GM23338 (cell line): Measurements from ENCODE around the gene HDAC10. TPM values are rescaled to one million over a fixed set of nuclear protein-coding genes. Genes with fewer than 3 reads are reported as not detected.

Experiments
- ATAC-seq: fragments of 200-7000 bp; cut with Tn5 transposase; 3 replicates; pipeline ENCODE4 v1.9.1; 2020
- DNase-seq: peaks from one replicate; pipeline ENCODE4 v3.0.0-alpha.2; 2015; ENCODE audit warnings: low spot score
- H2AFZ ChIP-seq: fragments of 200-600 bp; sonication (generic); 2 replicates; pipeline ENCODE4 v1.8.0; 2016; ENCODE audit warnings: antibody characterized with exemption, mild to moderate bottlenecking, moderate library complexity
- H3F3A ChIP-seq: fragments of 200-600 bp; sonication (generic); replicated peaks from 2 replicates; pipeline ENCODE4 v1.8.0; 2017; ENCODE audit warnings: antibody characterized with exemption, mixed run types, low read depth
- H3K27ac ChIP-seq: fragments of 200-600 bp; sonication (generic); 2 replicates; pipeline ENCODE4 v1.6.1; 2016; ENCODE audit warnings: low read depth
- H3K27me3 ChIP-seq: fragments of 200-600 bp; sonication (generic); 2 replicates; pipeline ENCODE4 v1.8.0; 2016; ENCODE audit warnings: mild to moderate bottlenecking, mixed run types, moderate library complexity; ENCODE audit not compliant: insufficient read depth
- H3K36me3 ChIP-seq: fragments of 200-600 bp; sonication (generic); 2 replicates; pipeline ENCODE4 v1.8.0; 2016; ENCODE audit warnings: mild to moderate bottlenecking; ENCODE audit not compliant: insufficient read depth
- H3K4me1 ChIP-seq: fragments of 200-600 bp; sonication (generic); 2 replicates; pipeline ENCODE4 v1.8.0; 2016; ENCODE audit warnings: mild to moderate bottlenecking, moderate library complexity; ENCODE audit not compliant: insufficient read depth
- H3K4me2 ChIP-seq: fragments of 200-600 bp; sonication (generic); 2 replicates; pipeline ENCODE4 v1.7.1; 2017; ENCODE audit warnings: mixed run types
- H3K4me3 ChIP-seq: fragments of 200-600 bp; sonication (generic); 2 replicates; pipeline ENCODE4 v1.6.1; 2016; ENCODE audit warnings: mixed run types
- H3K79me2 ChIP-seq: fragments of 200-600 bp; sonication (generic); replicated peaks from 2 replicates; pipeline ENCODE4 v1.8.0; 2017; ENCODE audit warnings: mild to moderate bottlenecking; ENCODE audit not compliant: insufficient read depth
- H3K9me2 ChIP-seq: fragments of 200-600 bp; sonication (generic); 2 replicates; pipeline ENCODE4 v1.8.0; 2017; ENCODE audit not compliant: insufficient read depth
- H4K20me1 ChIP-seq: fragments of 200-600 bp; sonication (generic); replicated peaks from 2 replicates; pipeline ENCODE4 v1.8.0; 2017; ENCODE audit warnings: mild to moderate bottlenecking; ENCODE audit not compliant: insufficient read depth
- H3K27ac Mint-ChIP-seq: 2 replicates; pipeline ENCODE4 v1.8.0; 2020; ENCODE audit warnings: inconsistent platforms, mild to moderate bottlenecking, moderate library complexity, mixed read lengths
- H3K27me3 Mint-ChIP-seq: 3 replicates; pipeline ENCODE4 v1.8.0; 2022; ENCODE audit warnings: low read depth, mild to moderate bottlenecking, moderate library complexity, mixed read lengths, inconsistent platforms; ENCODE audit not compliant: insufficient read depth, poor library complexity
- H3K36me3 Mint-ChIP-seq: 3 replicates; pipeline ENCODE4 v1.8.0; 2021; ENCODE audit warnings: low read depth, mild to moderate bottlenecking, inconsistent platforms, moderate library complexity, mixed read lengths
- H3K4me1 Mint-ChIP-seq: 3 replicates; pipeline ENCODE4 v1.8.0; 2020; ENCODE audit warnings: mild to moderate bottlenecking, inconsistent platforms, mixed read lengths
- H3K4me3 Mint-ChIP-seq: 3 replicates; pipeline ENCODE4 v1.8.0; 2021; ENCODE audit warnings: moderate library complexity, mild to moderate bottlenecking, inconsistent platforms, mixed read lengths
- H3K9me3 Mint-ChIP-seq: 3 replicates; pipeline ENCODE4 v1.8.0; 2020; ENCODE audit warnings: moderate library complexity, mild to moderate bottlenecking, inconsistent platforms, mixed read lengths
- CREB1 ChIP-seq: fragments of 250-450 bp; sonication (Bioruptor Pico); IDR thresholded peaks from 2 replicates; pipeline ENCODE4 v1.5.0; 2020; ENCODE audit warnings: low read depth, mild to moderate bottlenecking, moderate library complexity
- CTCF ChIP-seq, 2 experiments: fragments of 200-600 bp in 1 of 2; sonication (generic) in 1 of 2; conservative IDR thresholded peaks; 2 replicates each; pipeline versions ENCODE4 v1.5.1 to v1.6.1; 2016 to 2017; ENCODE audit warnings: antibody characterized with exemption in 2 of 2, low read depth in 2 of 2, mild to moderate bottlenecking in 2 of 2, moderate library complexity in 1 of 2
- EZH2phosphoT487 ChIP-seq: fragments of 200-600 bp; sonication (generic); IDR thresholded peaks from one replicate; pipeline ENCODE4 v1.8.1; 2018; ENCODE audit warnings: antibody characterized with exemption; ENCODE audit not compliant: unreplicated experiment
- JUNB ChIP-seq: IDR thresholded peaks from one replicate; pipeline ENCODE4 v1.6.1; 2016; ENCODE audit warnings: antibody characterized with exemption; ENCODE audit not compliant: unreplicated experiment
- POLR2AphosphoS5 ChIP-seq: IDR thresholded peaks from 2 replicates; pipeline ENCODE4 v1.6.1; 2016; ENCODE audit warnings: antibody characterized with exemption, low read depth
- polyA plus RNA-seq: library from polyadenylated mRNA; unstranded; fragments of >200 nt; fragmentation: Nextera tagmentation; extraction: Ambion mirVana; gene quantifications from 2 replicates; pipeline ENCODE4 v1.2.1, GENCODE V29; 2016
- total RNA-seq: library from RNA; depleted of rRNA; stranded (reverse); fragments of >200 nt; shearing (Covaris generic); gene quantifications from 2 replicates; pipeline ENCODE4 v1.2.3, GENCODE V29; 2014

Gene HDAC10
- total and polyA plus RNA-seq, 2 experiments from 2014 or later, result 4.1 to 41.9 TPM

DNA sequence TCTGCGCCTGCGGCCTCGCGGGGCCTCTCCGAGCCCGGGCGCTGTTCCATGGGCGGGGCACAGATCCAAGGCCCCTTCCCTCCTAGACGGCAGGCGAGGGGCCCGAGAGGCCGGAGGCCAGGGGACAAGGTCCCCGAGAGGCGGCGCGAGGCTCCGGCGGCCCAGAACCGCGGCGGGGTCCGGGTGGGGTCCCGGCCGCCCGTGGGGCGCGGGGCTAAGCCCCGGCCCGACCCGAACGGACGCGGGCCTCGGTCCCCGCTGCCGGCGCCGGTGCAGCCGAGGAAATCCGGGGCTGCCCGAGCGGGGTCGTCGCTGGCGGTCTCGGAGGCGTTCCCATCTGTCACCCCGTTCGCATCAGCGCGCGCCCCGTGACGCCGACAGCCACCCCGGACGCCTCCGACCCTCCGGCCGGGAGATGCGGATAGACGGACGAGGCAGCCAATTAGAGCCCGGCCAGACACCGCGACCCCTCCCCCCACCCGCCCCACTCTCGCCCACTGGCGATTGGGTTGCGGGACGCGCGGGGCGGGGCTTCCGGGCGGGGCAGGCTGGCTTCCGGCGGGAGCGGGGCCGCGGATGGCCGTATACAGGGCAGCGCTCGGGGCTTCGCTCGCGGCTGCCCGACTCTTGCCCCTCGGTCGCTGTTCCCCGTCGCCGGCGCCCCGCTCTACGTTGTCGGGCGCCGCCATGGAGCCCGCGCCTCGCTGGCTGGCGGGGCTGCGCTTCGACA is 50.4 kb downstream of the HDAC10 start, which contains the start of gene SELENOO:
SELENOO (plus strand) TSS at position 551 of the 730 bp plus-strand sequence; CDS start at position 577, 26 bp downstream.
- Histone ChIP-seq H3K4me3 (peak within 1 kb of the TSS; percentile 72), H3K36me3 (no peaks in the 10 kb centered on the region; the same call in 1 of the 2 replicates), H3K27ac (no peak within 1 kb of the TSS), H3K79me2 (peaks cover 21% of the 10 kb centered on the region), H3K27me3 (peaks cover 9% of the 10 kb centered on the region; the same call in 1 of the 2 replicates), H3K4me2 (peak within 1 kb of the TSS; percentile 92), H4K20me1 (peaks cover 13% of the 10 kb centered on the region), H3K4me1 (peaks cover 8% of the 10 kb centered on the region; the same call in 1 of the 2 replicates), H3K9me2 (no peaks in the 10 kb centered on the region), H2AFZ (peak within 1 kb of the TSS; percentile 43; the same call in 1 of the 2 replicates), H3F3A (peaks cover 14% of the 10 kb centered on the region)
- peak; percentile 65 for TF ChIP-seq CREB1 (CRISPR knock-in tag)
- no peak for TF ChIP-seq EZH2phosphoT487
- TF ChIP-seq POLR2AphosphoS5, result peak; percentile 58
- peaks cover 8% of the 10 kb centered on the region for H3K27me3 Mint-ChIP-seq
- ATAC-seq (peak; percentile 78), DNase-seq (peak; percentile 90)
- H3K9me3 Mint-ChIP-seq, result peaks cover 6% of the 10 kb centered on the region; the same call in 2 of the 3 replicates
- H3K4me3 Mint-ChIP-seq, result peak within 1 kb of the TSS; percentile 80
- H3K4me1 Mint-ChIP-seq, result peaks cover 12% of the 10 kb centered on the region
- peaks cover 25% of the 10 kb centered on the region for H3K36me3 Mint-ChIP-seq
- no peak within 1 kb of the TSS for H3K27ac Mint-ChIP-seq

GRCh38 chr22:50199829-50200460 is 51.1 kb downstream of the HDAC10 start:
- Mint-ChIP-seq H3K27me3 (peaks cover 8% of the 10 kb centered on the region), H3K36me3 (peaks cover 22% of the 10 kb centered on the region), H3K9me3 (peaks cover 6% of the 10 kb centered on the region; the same call in 2 of the 3 replicates), H3K4me1 (peaks cover 12% of the 10 kb centered on the region), H3K4me3 (peak overlapping the region; percentile 69), H3K27ac (no peak overlapping the region)
- no peak overlapping the region for H3K27ac ChIP-seq
- H3K4me1 ChIP-seq, result peaks cover 8% of the 10 kb centered on the region; the same call in 1 of the 2 replicates
- TF ChIP-seq POLR2AphosphoS5, result peak; percentile 51
- TF ChIP-seq CTCF (conservative IDR thresholded peaks at IDR 0.05; ENCODE audit: low read depth in 2 of 2), result no peak
- H3K79me2 ChIP-seq, result peaks cover 21% of the 10 kb centered on the region
- peaks cover 13% of the 10 kb centered on the region for H4K20me1 ChIP-seq
- peak overlapping the region; percentile 43; the same call in 1 of the 2 replicates for H2AFZ ChIP-seq
- H3K36me3 ChIP-seq, result no peaks in the 10 kb centered on the region; the same call in 1 of the 2 replicates
- DNase-seq, result peak; percentile 81
- peaks cover 9% of the 10 kb centered on the region; the same call in 1 of the 2 replicates for H3K27me3 ChIP-seq
- H3F3A ChIP-seq, result peaks cover 14% of the 10 kb centered on the region
- ATAC-seq, result peak; percentile 69
- peak overlapping the region; percentile 87 for H3K4me2 ChIP-seq
- H3K4me3 ChIP-seq, result peak overlapping the region; percentile 72
- H3K9me2 ChIP-seq, result no peaks in the 10 kb centered on the region

DNA sequence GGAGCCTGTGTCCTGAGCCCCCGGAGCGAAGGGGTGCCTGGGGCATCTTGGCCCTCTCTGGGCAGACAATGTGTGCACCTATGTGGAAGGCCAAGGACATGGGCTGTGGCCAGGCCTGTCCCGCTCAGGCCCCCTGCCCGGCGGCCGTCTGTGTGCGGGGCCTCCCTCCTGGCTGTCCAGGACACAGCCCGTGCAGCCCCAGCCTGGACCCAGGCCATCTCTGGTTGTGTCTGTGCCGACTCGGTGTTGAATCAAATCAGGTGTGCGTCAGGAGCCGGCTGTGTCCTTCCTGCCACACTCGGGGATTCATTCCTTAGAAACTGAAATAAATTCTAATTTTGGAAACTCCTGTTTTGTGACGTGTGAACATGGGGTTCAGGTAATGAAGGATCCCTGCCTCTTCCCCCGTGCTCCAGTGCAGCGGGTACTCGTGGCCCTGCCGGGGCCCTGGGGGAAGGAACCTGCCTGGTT is 51.8 kb downstream of the HDAC10 start:
- Histone ChIP-seq H3K36me3 (no peaks in the 10 kb centered on the region; the same call in 1 of the 2 replicates), H3K4me3 (peak overlapping the region; percentile 72), H3F3A (peaks cover 14% of the 10 kb centered on the region), H2AFZ (no peak overlapping the region), H4K20me1 (peaks cover 17% of the 10 kb centered on the region), H3K4me2 (peak overlapping the region; percentile 87), H3K4me1 (peaks cover 8% of the 10 kb centered on the region; the same call in 1 of the 2 replicates), H3K9me2 (no peaks in the 10 kb centered on the region), H3K79me2 (peaks cover 21% of the 10 kb centered on the region), H3K27me3 (peaks cover 9% of the 10 kb centered on the region; the same call in 1 of the 2 replicates), H3K27ac (no peak overlapping the region; the same call in 1 of the 2 replicates)
- no peak; the same call in 2 of the 3 replicates for ATAC-seq
- peaks cover 8% of the 10 kb centered on the region for H3K27me3 Mint-ChIP-seq
- no peak for TF ChIP-seq JUNB
- peaks cover 20% of the 10 kb centered on the region for H3K36me3 Mint-ChIP-seq
- peak overlapping the region; percentile 69 for H3K4me3 Mint-ChIP-seq
- H3K27ac Mint-ChIP-seq, result no peak overlapping the region
- peaks cover 12% of the 10 kb centered on the region for H3K4me1 Mint-ChIP-seq
- peaks cover 6% of the 10 kb centered on the region; the same call in 1 of the 3 replicates for H3K9me3 Mint-ChIP-seq
- DNase-seq, result no peak
